Liver (tissue), 3 donors: Measurements from ENCODE around the gene RYR3.

Experiments used
- EGR1 ChIP-seq, 2 donors: IDR thresholded peaks; 2 replicates each; pipeline ENCODE4 v1.6.1; 2016 to 2018; ENCODE audit warnings: antibody characterized with exemption in 2 of 2, low read depth in 2 of 2
- GABPA ChIP-seq, 2 donors: IDR thresholded peaks in 1 of 2; conservative IDR thresholded peaks in 1 of 2; 2 replicates each; pipeline ENCODE4 v1.6.1; 2016; ENCODE audit warnings: antibody characterized with exemption in 2 of 2, mild to moderate bottlenecking in 1 of 2, moderate library complexity in 1 of 2
- JUND ChIP-seq, 2 donors: IDR thresholded peaks; 2 replicates each; pipeline ENCODE4 v1.6.1; 2016; ENCODE audit warnings: antibody characterized with exemption in 2 of 2
- RAD21 ChIP-seq, 2 donors: IDR thresholded peaks; 2 replicates each; pipeline ENCODE4 v1.6.1; 2016; ENCODE audit warnings: antibody characterized with exemption in 2 of 2, mild to moderate bottlenecking in 2 of 2
- REST ChIP-seq: IDR thresholded peaks from 2 replicates; pipeline ENCODE4 v1.6.1; 2016; ENCODE audit warnings: antibody characterized with exemption, mild to moderate bottlenecking
- YY1 ChIP-seq: IDR thresholded peaks from 2 replicates; pipeline ENCODE4 v1.6.1; 2016; ENCODE audit warnings: antibody characterized with exemption, mild to moderate bottlenecking
- TF ChIP-seq, protein P1 (sequence below): fragments of 150-350 bp; IDR thresholded peaks from 2 replicates; pipeline ENCODE4 v1.5.1; 2017; ENCODE audit warnings: improper control_type of control experiment, low read depth, low read length; ENCODE audit not compliant: missing input control
- donor health status: healthy.
- donor health status: healthy.

DNA sequence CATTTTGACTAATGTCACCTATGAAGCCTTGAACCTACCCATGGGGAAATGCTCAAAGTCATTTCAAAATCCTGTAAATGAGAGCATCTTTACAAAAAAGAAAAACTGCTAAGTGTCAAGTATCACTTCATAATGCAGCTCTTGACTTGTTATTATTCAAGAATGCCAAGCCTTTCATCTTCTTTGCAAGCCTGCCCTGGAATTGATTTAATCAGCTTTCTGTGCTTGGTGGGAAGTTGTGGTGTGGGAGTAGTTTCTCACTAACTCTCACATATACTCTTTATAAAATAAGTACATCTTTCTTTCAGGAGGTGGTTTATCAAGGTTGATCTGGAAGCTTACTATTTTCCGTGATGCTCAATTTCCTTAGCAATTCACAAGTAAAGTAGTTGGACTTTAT lies 43.6 kb downstream of the RYR3 start:
- TF ChIP-seq JUND (IDR thresholded peaks at IDR 0.05) (no peak), REST (no peak), YY1 (no peak), GABPA (IDR thresholded peaks at IDR 0.05 in 1 of 2, conservative IDR thresholded peaks at IDR 0.05 in 1 of 2) (no peak), EGR1 (IDR thresholded peaks at IDR 0.05; ENCODE audit: low read depth in 2 of 2) (no peak), RAD21 (IDR thresholded peaks at IDR 0.05) (no peak)
- TF ChIP-seq, protein P1, sequence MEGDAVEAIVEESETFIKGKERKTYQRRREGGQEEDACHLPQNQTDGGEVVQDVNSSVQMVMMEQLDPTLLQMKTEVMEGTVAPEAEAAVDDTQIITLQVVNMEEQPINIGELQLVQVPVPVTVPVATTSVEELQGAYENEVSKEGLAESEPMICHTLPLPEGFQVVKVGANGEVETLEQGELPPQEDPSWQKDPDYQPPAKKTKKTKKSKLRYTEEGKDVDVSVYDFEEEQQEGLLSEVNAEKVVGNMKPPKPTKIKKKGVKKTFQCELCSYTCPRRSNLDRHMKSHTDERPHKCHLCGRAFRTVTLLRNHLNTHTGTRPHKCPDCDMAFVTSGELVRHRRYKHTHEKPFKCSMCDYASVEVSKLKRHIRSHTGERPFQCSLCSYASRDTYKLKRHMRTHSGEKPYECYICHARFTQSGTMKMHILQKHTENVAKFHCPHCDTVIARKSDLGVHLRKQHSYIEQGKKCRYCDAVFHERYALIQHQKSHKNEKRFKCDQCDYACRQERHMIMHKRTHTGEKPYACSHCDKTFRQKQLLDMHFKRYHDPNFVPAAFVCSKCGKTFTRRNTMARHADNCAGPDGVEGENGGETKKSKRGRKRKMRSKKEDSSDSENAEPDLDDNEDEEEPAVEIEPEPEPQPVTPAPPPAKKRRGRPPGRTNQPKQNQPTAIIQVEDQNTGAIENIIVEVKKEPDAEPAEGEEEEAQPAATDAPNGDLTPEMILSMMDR = no peak
